ENCODE data around the gene TESMIN.

TESMIN gene

GRCh38 chr11:68735125-68735524, 16.2 kb downstream of the TESMIN start:
- H3K4me2 ChIP-seq (ENCODE audit: low read depth, low read length): no peak overlapping the region
- H3K36me3 ChIP-seq (replicated peaks; ENCODE audit: insufficient read depth, low read length): no peaks in the 10 kb centered on the region
- TF ChIP-seq CTCF (IDR thresholded peaks at IDR 0.05; ENCODE audit: low read length) (no peak), EZH2phosphoT487 (IDR thresholded peaks at IDR 0.05; ENCODE audit: low read length) (no peak), EZH2 (optimal IDR thresholded peaks at IDR 0.05; ENCODE audit: low read depth, low read length) (no peak)

GRCh38 chr11:68734111-68734510, 17.2 kb downstream of the TESMIN start:
- Histone ChIP-seq H3K4me3 (ENCODE audit: low read length) (no peak overlapping the region), H3F3A (ENCODE audit: insufficient read depth, low read length) (no peaks in the 10 kb centered on the region), H2AFZ (ENCODE audit: low read length) (no peak overlapping the region), H3K79me2 (ENCODE audit: low read length) (no peaks in the 10 kb centered on the region), H3K27ac (ENCODE audit: low read length) (no peak overlapping the region), H3K4me2 (ENCODE audit: low read depth, low read length) (no peak overlapping the region), H4K20me1 (ENCODE audit: insufficient read depth, low read length) (no peaks in the 10 kb centered on the region), H3K9me3 (replicated peaks; ENCODE audit: insufficient read depth, low read length) (no peaks in the 10 kb centered on the region), H3K9me2 (replicated peaks; ENCODE audit: insufficient read depth, low read length) (no peaks in the 10 kb centered on the region), H3K9ac (ENCODE audit: low read length) (no peak overlapping the region), H3K27me3 (replicated peaks; ENCODE audit: insufficient read depth, low read length) (no peaks in the 10 kb centered on the region), H3K36me3 (replicated peaks; ENCODE audit: insufficient read depth, low read length) (no peaks in the 10 kb centered on the region), H3K4me1 (ENCODE audit: low read length) (no peaks in the 10 kb centered on the region)
- TF ChIP-seq EZH2 (optimal IDR thresholded peaks at IDR 0.05; ENCODE audit: low read depth, low read length) (no peak), EZH2phosphoT487 (IDR thresholded peaks at IDR 0.05; ENCODE audit: low read length) (no peak), CTCF (IDR thresholded peaks at IDR 0.05; ENCODE audit: low read length) (no peak)
- DNase-seq: no peak

More at GRCh38 chr11:68735125-68735524, 16.2 kb downstream of the TESMIN start:
- Histone ChIP-seq H2AFZ (ENCODE audit: low read length) (no peak overlapping the region), H3K4me3 (ENCODE audit: low read length) (no peak overlapping the region), H3F3A (ENCODE audit: insufficient read depth, low read length) (no peaks in the 10 kb centered on the region), H3K9me3 (replicated peaks; ENCODE audit: insufficient read depth, low read length) (no peaks in the 10 kb centered on the region), H3K27ac (ENCODE audit: low read length) (no peak overlapping the region), H3K9ac (ENCODE audit: low read length) (no peak overlapping the region), H3K27me3 (replicated peaks; ENCODE audit: insufficient read depth, low read length) (no peaks in the 10 kb centered on the region), H3K9me2 (replicated peaks; ENCODE audit: insufficient read depth, low read length) (no peaks in the 10 kb centered on the region), H3K79me2 (ENCODE audit: low read length) (no peaks in the 10 kb centered on the region), H3K4me1 (ENCODE audit: low read length) (no peaks in the 10 kb centered on the region), H4K20me1 (ENCODE audit: insufficient read depth, low read length) (no peaks in the 10 kb centered on the region)
- DNase-seq: no peak

- Histone ChIP-seq H3K9ac (ENCODE audit: low read length) (no peak overlapping the region), H4K20me1 (ENCODE audit: insufficient read depth, low read length) (no peaks in the 10 kb centered on the region), H3K79me2 (ENCODE audit: low read length) (no peaks in the 10 kb centered on the region), H3K4me3 (ENCODE audit: low read length) (no peak overlapping the region), H3K9me2 (replicated peaks; ENCODE audit: insufficient read depth, low read length) (no peaks in the 10 kb centered on the region), H3K9me3 (replicated peaks; ENCODE audit: insufficient read depth, low read length) (no peaks in the 10 kb centered on the region), H2AFZ (ENCODE audit: low read length) (no peak overlapping the region), H3F3A (ENCODE audit: insufficient read depth, low read length) (no peaks in the 10 kb centered on the region), H3K27ac (ENCODE audit: low read length) (no peak overlapping the region), H3K36me3 (replicated peaks; ENCODE audit: insufficient read depth, low read length) (no peaks in the 10 kb centered on the region), H3K4me2 (ENCODE audit: low read depth, low read length) (no peak overlapping the region), H3K4me1 (ENCODE audit: low read length) (no peaks in the 10 kb centered on the region), H3K27me3 (replicated peaks; ENCODE audit: insufficient read depth, low read length) (no peaks in the 10 kb centered on the region)
- no peak for DNase-seq
- TF ChIP-seq EZH2 (optimal IDR thresholded peaks at IDR 0.05; ENCODE audit: low read depth, low read length): no peak
- TF ChIP-seq EZH2phosphoT487 (IDR thresholded peaks at IDR 0.05; ENCODE audit: low read length): no peak
- no peak for TF ChIP-seq CTCF (IDR thresholded peaks at IDR 0.05; ENCODE audit: low read length)
These were observed 23.5 kb downstream of the TESMIN start for GRCh38 chr11:68727783-68728182.
